ENCODE measurements around the gene TEN1. TPM values are rescaled to one million over a fixed set of nuclear protein-coding genes. Genes with fewer than 3 reads are reported as not detected.

The TEN1 gene
- total RNA-seq, 3 donors from 2014 or later (not counting 1 experiment from before 2014, with no cell fraction given): 23.0 to 30.7 (median 24.3) TPM

DNA sequence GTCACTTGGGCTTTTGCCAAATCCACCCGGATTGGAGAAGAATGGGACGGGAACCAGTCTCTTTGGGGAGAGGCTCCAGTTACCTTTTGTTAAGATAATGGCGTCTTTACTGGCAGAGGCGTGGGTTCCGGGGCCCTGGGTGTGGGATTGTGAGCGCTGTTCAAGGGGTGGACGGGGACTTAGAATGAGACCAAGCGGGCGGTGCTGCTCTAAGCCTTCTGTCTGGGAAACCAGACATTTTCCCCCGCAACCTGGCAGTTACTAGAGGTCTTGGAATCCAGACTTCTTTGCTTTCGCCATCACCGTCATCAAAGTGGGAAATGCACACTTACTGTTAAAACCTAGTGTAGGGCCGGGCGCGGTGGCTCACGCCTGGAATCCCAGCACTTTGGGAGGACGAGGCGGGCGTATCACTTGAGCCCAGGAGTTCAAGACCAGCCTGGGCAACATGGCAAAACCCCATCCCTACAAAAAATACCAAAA, 706 bp downstream of the TEN1 start:
- intact Hi-C loops (cut with micrococcal nuclease): loop anchor here (1.0 kb wide), 1 partner anchor 38 kb away; the partner anchor contains the start of gene FBF1
- Histone ChIP-seq H3K27ac (ENCODE audit: low read length) (peak overlapping the region; percentile 93), H3K4me1 (ENCODE audit: control insufficient read depth, insufficient read depth, low read length) (peaks cover 19% of the 10 kb centered on the region), H3K36me3 (ENCODE audit: control insufficient read depth, insufficient read depth, low read length) (peaks cover 2% of the 10 kb centered on the region), H3K9me3 (ENCODE audit: control insufficient read depth, insufficient read depth, low read length) (no peaks in the 10 kb centered on the region), H3K27me3 (ENCODE audit: control insufficient read depth, insufficient read depth, low read length) (no peaks in the 10 kb centered on the region), H3K4me3 (ENCODE audit: low read length) (peak overlapping the region; percentile 96)
- TF ChIP-seq, protein P1, sequence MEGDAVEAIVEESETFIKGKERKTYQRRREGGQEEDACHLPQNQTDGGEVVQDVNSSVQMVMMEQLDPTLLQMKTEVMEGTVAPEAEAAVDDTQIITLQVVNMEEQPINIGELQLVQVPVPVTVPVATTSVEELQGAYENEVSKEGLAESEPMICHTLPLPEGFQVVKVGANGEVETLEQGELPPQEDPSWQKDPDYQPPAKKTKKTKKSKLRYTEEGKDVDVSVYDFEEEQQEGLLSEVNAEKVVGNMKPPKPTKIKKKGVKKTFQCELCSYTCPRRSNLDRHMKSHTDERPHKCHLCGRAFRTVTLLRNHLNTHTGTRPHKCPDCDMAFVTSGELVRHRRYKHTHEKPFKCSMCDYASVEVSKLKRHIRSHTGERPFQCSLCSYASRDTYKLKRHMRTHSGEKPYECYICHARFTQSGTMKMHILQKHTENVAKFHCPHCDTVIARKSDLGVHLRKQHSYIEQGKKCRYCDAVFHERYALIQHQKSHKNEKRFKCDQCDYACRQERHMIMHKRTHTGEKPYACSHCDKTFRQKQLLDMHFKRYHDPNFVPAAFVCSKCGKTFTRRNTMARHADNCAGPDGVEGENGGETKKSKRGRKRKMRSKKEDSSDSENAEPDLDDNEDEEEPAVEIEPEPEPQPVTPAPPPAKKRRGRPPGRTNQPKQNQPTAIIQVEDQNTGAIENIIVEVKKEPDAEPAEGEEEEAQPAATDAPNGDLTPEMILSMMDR (IDR thresholded peaks at IDR 0.05): no peak
- peaks cover 28 to 33% of the 10 kb centered on the region in 2 donors for H3K4me1 Mint-ChIP-seq
- H3K4me3 Mint-ChIP-seq: peak overlapping the region; percentile 96
- no peaks in the 10 kb centered on the region for H3K9me3 Mint-ChIP-seq
- DNase-seq: no peak
- 7% methylated on average over 19 of the region's 19 CpGs for WGBS (ENCODE audit: insufficient coverage)
- peak overlapping the region; percentile 99 to 100 for H3K27ac Mint-ChIP-seq
- H3K27me3 Mint-ChIP-seq (ENCODE audit: low read depth in 2 of 2): no peaks in the 10 kb centered on the region
- ATAC-seq: peak; percentile 28 to 35 (median 30)
- no peaks in the 10 kb centered on the region for H3K36me3 Mint-ChIP-seq

DNA sequence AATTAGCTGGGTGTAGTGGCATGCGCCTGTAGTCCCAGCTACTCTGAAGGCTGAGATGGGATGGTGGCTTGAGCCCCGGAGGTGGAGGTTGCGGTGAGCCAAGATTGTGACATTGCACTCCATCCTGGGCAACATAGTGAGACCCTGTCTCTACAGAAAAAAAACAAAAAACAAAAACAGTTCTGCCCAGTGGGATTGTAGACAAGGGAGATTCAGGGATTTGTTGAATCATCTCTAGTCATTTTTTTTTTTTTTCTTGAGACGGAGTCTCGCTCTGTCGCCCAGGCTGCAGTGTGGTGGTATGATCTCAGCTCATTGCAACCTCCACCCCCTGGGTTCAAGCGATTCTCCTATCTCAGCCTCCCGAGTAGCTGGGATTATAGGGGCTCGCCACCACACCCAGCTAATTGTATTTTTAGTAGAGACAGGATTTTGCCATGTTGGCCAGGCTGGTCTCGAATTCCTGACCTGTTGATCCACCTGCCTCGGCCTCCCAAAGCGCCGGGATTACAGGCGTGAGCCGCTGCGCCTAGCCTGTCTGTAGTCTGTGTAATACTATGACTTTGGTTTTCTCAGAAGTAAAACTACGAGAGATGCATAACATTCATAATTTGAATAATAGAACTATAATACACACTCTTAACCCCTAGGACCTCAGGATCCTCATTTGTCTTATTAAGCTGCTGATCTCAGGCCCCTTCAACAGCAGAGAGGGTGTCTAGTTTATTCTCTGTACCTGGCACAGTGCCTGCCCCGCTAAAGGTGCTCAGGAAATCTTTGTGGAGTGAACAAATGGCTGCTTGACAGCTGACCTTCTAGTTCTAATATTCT, 1.4 kb downstream of the TEN1 start:
- H3K4me3 ChIP-seq (ENCODE audit: low read length): peak overlapping the region; percentile 96
- TF ChIP-seq, protein P1 (IDR thresholded peaks at IDR 0.05): no peak
- H3K36me3 Mint-ChIP-seq: no peaks in the 10 kb centered on the region
- ATAC-seq: no peak
- H3K36me3 ChIP-seq (ENCODE audit: control insufficient read depth, insufficient read depth, low read length): peaks cover 2% of the 10 kb centered on the region
- peak overlapping the region; percentile 96 for H3K4me3 Mint-ChIP-seq
- no peaks in the 10 kb centered on the region for H3K27me3 Mint-ChIP-seq (ENCODE audit: low read depth in 2 of 2)
- 83% methylated on average over 10 of the region's 18 CpGs for WGBS (ENCODE audit: insufficient coverage)
- peaks cover 19% of the 10 kb centered on the region for H3K4me1 ChIP-seq (ENCODE audit: control insufficient read depth, insufficient read depth, low read length)
- H3K4me1 Mint-ChIP-seq: peaks cover 28 to 33% of the 10 kb centered on the region in 2 donors
- peak overlapping the region; percentile 93 for H3K27ac ChIP-seq (ENCODE audit: low read length)
- no peaks in the 10 kb centered on the region for H3K9me3 ChIP-seq (ENCODE audit: control insufficient read depth, insufficient read depth, low read length)
- no peak for DNase-seq
- H3K9me3 Mint-ChIP-seq: no peaks in the 10 kb centered on the region
- H3K27me3 ChIP-seq (ENCODE audit: control insufficient read depth, insufficient read depth, low read length): no peaks in the 10 kb centered on the region
- intact Hi-C loops (cut with micrococcal nuclease): no loop called here
- H3K27ac Mint-ChIP-seq: peak overlapping the region; percentile 99 to 100

DNA sequence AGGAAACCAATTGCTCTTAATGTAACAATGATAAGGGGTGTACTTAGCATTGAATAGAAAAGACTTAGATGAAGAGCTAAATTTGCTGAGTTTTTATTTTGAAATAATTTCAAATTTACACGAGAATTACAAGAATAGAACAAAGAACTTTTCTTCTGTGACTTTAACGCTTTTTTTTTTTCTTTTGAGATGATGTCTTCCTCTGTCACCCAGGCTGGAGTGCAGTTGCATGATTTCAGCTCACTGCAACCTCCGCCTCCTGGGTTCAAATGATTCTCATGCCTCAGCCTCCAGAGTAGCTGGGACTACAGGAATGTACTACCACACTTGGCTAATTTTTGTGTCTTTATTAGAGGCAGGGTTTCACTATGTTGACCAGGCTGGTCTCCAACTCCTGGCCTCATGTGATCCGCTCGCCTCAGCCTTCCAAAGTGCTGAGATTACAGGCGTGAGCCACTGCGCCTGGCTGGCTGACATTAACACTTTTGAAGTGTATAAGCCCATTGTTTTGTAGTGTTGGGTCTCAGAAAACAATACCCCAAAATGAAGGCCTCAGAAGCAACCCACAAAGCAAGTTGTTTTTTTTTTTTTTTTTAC, 2.1 kb downstream of the TEN1 start:
- intact Hi-C loops (cut with micrococcal nuclease): no loop called here
- Histone ChIP-seq H3K27ac (ENCODE audit: low read length) (no peak overlapping the region), H3K4me1 (ENCODE audit: control insufficient read depth, insufficient read depth, low read length) (peaks cover 19% of the 10 kb centered on the region), H3K9me3 (ENCODE audit: control insufficient read depth, insufficient read depth, low read length) (no peaks in the 10 kb centered on the region), H3K4me3 (ENCODE audit: low read length) (no peak overlapping the region), H3K27me3 (ENCODE audit: control insufficient read depth, insufficient read depth, low read length) (no peaks in the 10 kb centered on the region), H3K36me3 (ENCODE audit: control insufficient read depth, insufficient read depth, low read length) (peaks cover 2% of the 10 kb centered on the region)
- no peaks in the 10 kb centered on the region for H3K36me3 Mint-ChIP-seq
- peak overlapping the region; percentile 74 for H3K4me3 Mint-ChIP-seq
- TF ChIP-seq, protein P1 (IDR thresholded peaks at IDR 0.05): no peak
- peaks cover 23 to 32% of the 10 kb centered on the region in 2 donors for H3K4me1 Mint-ChIP-seq
- ATAC-seq (no peak), DNase-seq (no peak)
- H3K27ac Mint-ChIP-seq: peak overlapping the region; percentile 99 to 100
- no peaks in the 10 kb centered on the region for H3K27me3 Mint-ChIP-seq (ENCODE audit: low read depth in 2 of 2)
- 98% methylated on average over 7 of the region's 7 CpGs for WGBS (ENCODE audit: insufficient coverage)
- H3K9me3 Mint-ChIP-seq: no peaks in the 10 kb centered on the region
